ENCODE data around the gene ELOVL5. TPM values are rescaled to one million over a fixed set of nuclear protein-coding genes. Genes with fewer than 3 reads are reported as not detected.

ELOVL5 gene
- total and polyA plus RNA-seq, 3 donors from 2014 or later, result 190 to 214 (median 206) TPM

DNA sequence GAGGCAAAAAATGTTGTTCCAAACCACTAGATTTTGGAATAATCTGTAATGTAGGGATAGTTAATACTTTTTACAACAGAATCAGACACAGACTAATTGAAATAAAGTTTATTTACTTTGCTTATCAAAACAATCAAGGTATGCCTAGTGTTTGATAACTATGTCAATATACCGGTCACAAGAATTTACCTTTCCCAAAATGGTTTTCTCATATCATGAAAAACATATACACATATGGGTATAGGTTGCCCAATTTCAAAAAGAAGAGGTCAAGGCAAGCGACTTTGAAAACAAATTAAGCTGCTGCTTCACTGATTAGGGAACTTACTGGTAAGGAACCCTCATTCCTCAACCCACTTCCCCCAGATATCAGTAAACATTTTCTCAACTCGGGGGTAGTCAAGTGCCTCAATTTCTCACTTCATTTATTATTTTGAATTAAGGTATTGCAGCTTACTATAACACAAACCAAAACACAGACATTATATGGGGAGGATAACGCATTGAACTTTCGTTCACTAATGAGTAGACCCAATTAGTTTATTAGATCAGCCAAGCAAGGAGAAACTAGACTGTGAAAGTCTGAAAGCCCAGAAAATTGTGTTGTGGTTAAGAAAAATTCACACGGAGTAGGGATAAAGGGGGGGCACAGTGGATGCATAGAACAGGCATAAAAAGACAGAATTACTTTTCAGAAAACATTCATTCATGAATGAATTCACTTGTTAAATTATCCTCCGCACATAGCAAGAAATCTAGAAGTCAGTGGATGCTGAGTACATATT, 9.0 kb upstream of the ELOVL5 start:
- DNase-seq, result no peak
- H3K27me3 ChIP-seq, result no peaks in the 10 kb centered on the region
- TF ChIP-seq POLR2A (IDR thresholded peaks at IDR 0.05) (no peak), CTCF (IDR thresholded peaks at IDR 0.05) (no peak)
- WGBS, 2 donors, result 80% methylated on average over 7 of the region's 7 CpGs
- no peaks in the 10 kb centered on the region for H3K9me3 ChIP-seq
- intact Hi-C loops (cut with DNase I; ENCODE audit: low total_unique reads), result no loop called here
- H3K4me3 ChIP-seq, result no peak overlapping the region
- H3K36me3 ChIP-seq (ENCODE audit: low read depth, missing control alignments), result no peaks in the 10 kb centered on the region
- H3K4me1 ChIP-seq, result peaks cover 17% of the 10 kb centered on the region
- peak overlapping the region; percentile 87 to 95 for H3K27ac ChIP-seq

- Histone ChIP-seq H3K9me3 (no peaks in the 10 kb centered on the region), H3K27ac (no peak overlapping the region), H3K27me3 (no peaks in the 10 kb centered on the region), H3K4me3 (no peak overlapping the region), H3K36me3 (ENCODE audit: low read depth, missing control alignments) (no peaks in the 10 kb centered on the region), H3K4me1 (peaks cover 13% of the 10 kb centered on the region)
- intact Hi-C loops (cut with DNase I; ENCODE audit: low total_unique reads), result no loop called here
- WGBS, 2 donors, result 71 to 93% methylated on average over 1 of the region's 1 CpG
- no peak for TF ChIP-seq POLR2A (IDR thresholded peaks at IDR 0.05)
- no peak for TF ChIP-seq CTCF (IDR thresholded peaks at IDR 0.05)
- no peak for DNase-seq
Observed at GRCh38 chr6:53353624-53354023, 4.9 kb upstream of the ELOVL5 start.

GRCh38 chr6:53352360-53352759, 3.6 kb upstream of the ELOVL5 start:
- H3K27ac ChIP-seq, result no peak overlapping the region

GRCh38 chr6:53349209-53349693, 501 bp upstream of the ELOVL5 start:
- no peak for DNase-seq
- no peaks in the 10 kb centered on the region for H3K9me3 ChIP-seq
- no peak for TF ChIP-seq POLR2A (IDR thresholded peaks at IDR 0.05)
- no peak for TF ChIP-seq CTCF (IDR thresholded peaks at IDR 0.05)
- H3K36me3 ChIP-seq (ENCODE audit: low read depth, missing control alignments), result no peaks in the 10 kb centered on the region
- intact Hi-C loops (cut with DNase I; ENCODE audit: low total_unique reads), result no loop called here
- WGBS, 2 donors, result 0 to 1% methylated on average over 15 of the region's 15 CpGs
- H3K27me3 ChIP-seq, result no peaks in the 10 kb centered on the region
- peak overlapping the region; percentile 96 to 99 for H3K4me3 ChIP-seq
- H3K4me1 ChIP-seq, result peaks cover 17% of the 10 kb centered on the region
- H3K27ac ChIP-seq, result peak overlapping the region; percentile 100

More at GRCh38 chr6:53352360-53352759, 3.6 kb upstream of the ELOVL5 start:
- Histone ChIP-seq H3K4me3 (no peak overlapping the region), H3K9me3 (no peaks in the 10 kb centered on the region), H3K36me3 (ENCODE audit: low read depth, missing control alignments) (no peaks in the 10 kb centered on the region), H3K27me3 (no peaks in the 10 kb centered on the region), H3K4me1 (peaks cover 9% of the 10 kb centered on the region)
- WGBS, 2 donors, result 63 to 72% methylated on average over 3 of the region's 3 CpGs
- no peak for TF ChIP-seq CTCF (IDR thresholded peaks at IDR 0.05)
- intact Hi-C loops (cut with DNase I; ENCODE audit: low total_unique reads), result no loop called here
- no peak for DNase-seq

Data from testis (tissue), 3 donors.